ENCODE data around the gene RBM8A. TPM values are rescaled to one million over a fixed set of nuclear protein-coding genes. Genes with fewer than 3 reads are reported as not detected.
"Not testable (repeated sequence)": the region's sequence is repeated elsewhere in the genome, so short reads cannot be mapped to it uniquely, and the experiment has no call there.

RBM8A gene
- polyA plus RNA-seq, 1 of the 3 experiments (the other 2 are of a cell fraction) = 236 TPM

DNA sequence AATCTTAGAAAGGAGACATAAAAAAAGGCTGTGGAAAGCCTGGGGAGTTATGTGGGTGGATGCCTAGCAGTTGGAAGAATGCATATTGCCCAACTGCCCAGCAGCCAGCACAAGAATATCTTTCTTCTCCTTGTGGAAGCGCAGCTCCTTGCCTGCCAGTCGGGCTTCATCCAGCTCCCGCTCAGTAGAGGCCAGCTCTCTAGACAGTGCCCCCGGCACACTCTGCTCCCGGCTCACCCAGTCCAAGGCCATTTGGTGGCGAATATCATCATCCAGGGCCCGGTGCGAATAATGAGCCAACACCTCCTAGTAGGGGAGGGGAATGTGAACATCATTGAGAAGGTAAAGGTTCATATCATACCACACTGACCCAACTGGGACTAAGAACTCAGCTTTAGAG, 9.0 kb upstream of the RBM8A start (continued):
- no peak for TF ChIP-seq NFIC (IDR thresholded peaks at IDR 0.05; ENCODE audit: borderline replicate concordance)
- TF ChIP-seq EZH2phosphoT487 (IDR thresholded peaks at IDR 0.05; ENCODE audit: borderline replicate concordance, low read depth) = no peak
- TF ChIP-seq MXI1 (IDR thresholded peaks at IDR 0.05; ENCODE audit: low read depth, low read length) = no peak
- TF ChIP-seq TAF1 (IDR thresholded peaks at IDR 0.05; ENCODE audit: borderline replicate concordance, low read depth, low read length) = no peak
- TF ChIP-seq SMC3 (IDR thresholded peaks at IDR 0.05; ENCODE audit: low read depth, low read length) = no peak
- TF ChIP-seq FOSL2 (IDR thresholded peaks at IDR 0.05; ENCODE audit: borderline replicate concordance, low read depth) = no peak
- TF ChIP-seq EP300 (IDR thresholded peaks at IDR 0.05; ENCODE audit: borderline replicate concordance in 1 of 2, low read depth in 1 of 2, low read length in 1 of 2) = no peak

DNA sequence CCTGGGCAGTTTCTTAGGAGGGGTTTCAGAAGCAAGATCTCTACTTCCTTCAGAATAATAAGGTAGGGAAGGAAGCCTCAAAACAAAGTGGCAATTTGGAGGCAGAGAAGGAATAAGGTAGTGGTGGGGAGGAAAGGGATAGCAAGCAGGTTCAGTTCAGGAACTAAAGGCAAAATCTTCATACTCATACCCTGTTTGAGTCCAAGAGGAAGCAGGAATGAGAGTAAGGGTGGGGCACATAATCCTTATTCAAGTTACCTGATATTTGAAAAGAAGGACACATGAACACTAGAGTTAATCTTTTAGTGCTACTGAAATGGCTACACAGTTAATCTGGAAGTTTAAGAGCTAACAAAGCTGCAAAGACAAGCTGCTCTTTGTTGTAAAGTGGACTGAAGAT, 8.4 kb upstream of the RBM8A start:
- Histone ChIP-seq H3K9me2 (no peaks in the 10 kb centered on the region), H3K27ac (ENCODE audit: low read depth in 2 of 2, low read length in 1 of 2) (no peak overlapping the region), H3K27me3 (ENCODE audit: insufficient read depth) (no peaks in the 10 kb centered on the region), H2AFZ (ENCODE audit: low read depth) (no peak overlapping the region), H3F3A (replicated peaks; ENCODE audit: insufficient read depth) (peaks cover 6% of the 10 kb centered on the region), H3K79me2 (ENCODE audit: insufficient read depth) (no peaks in the 10 kb centered on the region), H3K36me3 (replicated peaks in 1 of 2; ENCODE audit: control insufficient read depth in 1 of 2, insufficient read depth in 2 of 2, low read length in 1 of 2) (peaks cover 11 to 31% of the 10 kb centered on the region in 2 experiments), H4K20me1 (ENCODE audit: insufficient read depth) (no peaks in the 10 kb centered on the region), H3K4me1 (ENCODE audit: control insufficient read depth in 1 of 2, insufficient read depth in 2 of 2, low read depth in 1 of 2, low read length in 1 of 2) (no peaks in the 10 kb centered on the region), H3K4me3 (ENCODE audit: low read depth in 2 of 2, low read length in 1 of 2) (no peak overlapping the region), H3K9ac (no peak overlapping the region), H3K4me2 (no peak overlapping the region), H3K9me3 (no peaks in the 10 kb centered on the region)
- ChIA-PET CTCF (no interaction called here), POLR2A (no interaction called here)
- TF ChIP-seq MEF2A (IDR thresholded peaks at IDR 0.05; ENCODE audit: borderline replicate concordance, low read depth) = no peak
- TF ChIP-seq, protein P1, sequence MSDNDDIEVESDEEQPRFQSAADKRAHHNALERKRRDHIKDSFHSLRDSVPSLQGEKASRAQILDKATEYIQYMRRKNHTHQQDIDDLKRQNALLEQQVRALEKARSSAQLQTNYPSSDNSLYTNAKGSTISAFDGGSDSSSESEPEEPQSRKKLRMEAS (IDR thresholded peaks at IDR 0.05; ENCODE audit: low read depth) = no peak
- TF ChIP-seq FOSL2 (IDR thresholded peaks at IDR 0.05; ENCODE audit: borderline replicate concordance, low read depth) = no peak
- TF ChIP-seq SIN3A (IDR thresholded peaks at IDR 0.05; ENCODE audit: borderline replicate concordance, low read depth, low read length) = no peak
- TF ChIP-seq, protein P2, sequence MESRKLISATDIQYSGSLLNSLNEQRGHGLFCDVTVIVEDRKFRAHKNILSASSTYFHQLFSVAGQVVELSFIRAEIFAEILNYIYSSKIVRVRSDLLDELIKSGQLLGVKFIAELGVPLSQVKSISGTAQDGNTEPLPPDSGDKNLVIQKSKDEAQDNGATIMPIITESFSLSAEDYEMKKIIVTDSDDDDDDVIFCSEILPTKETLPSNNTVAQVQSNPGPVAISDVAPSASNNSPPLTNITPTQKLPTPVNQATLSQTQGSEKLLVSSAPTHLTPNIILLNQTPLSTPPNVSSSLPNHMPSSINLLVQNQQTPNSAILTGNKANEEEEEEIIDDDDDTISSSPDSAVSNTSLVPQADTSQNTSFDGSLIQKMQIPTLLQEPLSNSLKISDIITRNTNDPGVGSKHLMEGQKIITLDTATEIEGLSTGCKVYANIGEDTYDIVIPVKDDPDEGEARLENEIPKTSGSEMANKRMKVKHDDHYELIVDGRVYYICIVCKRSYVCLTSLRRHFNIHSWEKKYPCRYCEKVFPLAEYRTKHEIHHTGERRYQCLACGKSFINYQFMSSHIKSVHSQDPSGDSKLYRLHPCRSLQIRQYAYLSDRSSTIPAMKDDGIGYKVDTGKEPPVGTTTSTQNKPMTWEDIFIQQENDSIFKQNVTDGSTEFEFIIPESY (IDR thresholded peaks at IDR 0.05; ENCODE audit: borderline replicate concordance, low read depth) = no peak
- no peak for TF ChIP-seq FOXM1 (IDR thresholded peaks at IDR 0.05; ENCODE audit: low read depth)
- no peak for DNase-seq

DNA sequence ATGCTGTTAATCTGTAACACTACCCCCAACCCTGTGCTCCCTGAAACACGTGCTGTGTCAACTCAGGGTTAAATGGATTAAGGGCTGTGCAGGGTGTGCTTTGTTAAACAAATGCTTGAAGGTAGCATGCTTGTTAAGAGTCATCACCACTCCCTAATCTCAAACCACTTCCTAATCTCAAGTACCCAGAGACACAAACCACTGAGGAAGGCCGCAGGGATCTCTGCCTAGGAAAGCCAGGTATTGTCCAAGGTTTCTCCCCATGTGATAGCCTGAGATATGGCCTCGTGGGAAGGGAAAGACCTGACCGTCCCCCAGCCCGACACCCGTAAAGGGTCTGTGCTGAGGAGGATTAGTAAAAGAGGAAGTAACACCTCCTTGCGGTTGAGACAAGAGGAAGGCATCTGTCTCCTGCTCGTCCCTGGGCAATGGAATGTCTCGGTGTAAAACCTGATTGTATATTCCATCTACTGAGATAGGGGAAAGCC, 5.3 kb upstream of the RBM8A start:
- H3K4me2 ChIP-seq; CTCF ChIA-PET; DNase-seq; H3K9me3 ChIP-seq; POLR2A ChIA-PET; H3K27me3 ChIP-seq (ENCODE audit: insufficient read depth); H3K79me2 ChIP-seq (ENCODE audit: insufficient read depth); H4K20me1 ChIP-seq (ENCODE audit: insufficient read depth); H3K9me2 ChIP-seq; H2AFZ ChIP-seq (ENCODE audit: low read depth); H3K27ac ChIP-seq (ENCODE audit: low read depth in 2 of 2, low read length in 1 of 2); H3K4me3 ChIP-seq (ENCODE audit: low read depth in 2 of 2, low read length in 1 of 2); H3K4me1 ChIP-seq (ENCODE audit: control insufficient read depth in 1 of 2, insufficient read depth in 2 of 2, low read depth in 1 of 2, low read length in 1 of 2); H3K9ac ChIP-seq: not testable (repeated sequence)
- 95% methylated on average over 8 of the region's 9 CpGs for WGBS (ENCODE audit: low lambda C conversion rate)
- H3K36me3 ChIP-seq (replicated peaks in 1 of 2; ENCODE audit: control insufficient read depth in 1 of 2, insufficient read depth in 2 of 2, low read length in 1 of 2) = peaks cover 16 to 31% of the 10 kb centered on the region in 2 experiments
- H3F3A ChIP-seq (replicated peaks; ENCODE audit: insufficient read depth) = peaks cover 34% of the 10 kb centered on the region

Measured in SK-N-SH (cell line).